Measurements from ENCODE around the gene ANGEL1. TPM values are rescaled to one million over a fixed set of nuclear protein-coding genes. Genes with fewer than 3 reads are reported as not detected.

The ANGEL1 gene
- total and polyA plus RNA-seq, 4 donors = 5.2 to 15.9 (median 9.6) TPM

DNA sequence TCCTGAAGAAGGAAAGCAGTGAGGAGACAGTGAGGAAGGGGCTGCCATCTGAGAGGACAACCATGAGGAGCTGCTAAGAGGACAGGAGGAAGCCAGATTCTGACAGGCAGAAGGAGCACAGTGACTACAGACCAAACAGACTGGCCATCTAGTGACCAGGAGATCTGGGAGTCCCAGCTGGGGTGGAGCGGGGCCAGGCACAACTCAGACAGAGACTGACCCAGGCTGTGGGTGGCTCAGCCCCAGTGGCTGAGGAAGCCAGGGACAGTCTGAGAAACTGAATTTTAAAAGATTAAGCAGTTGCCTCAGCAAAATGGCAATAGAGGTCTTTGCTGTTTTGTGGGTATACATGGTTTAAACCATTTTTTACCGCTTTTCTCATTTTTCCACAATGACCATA is 42.4 kb upstream of the ANGEL1 start:
- no peak overlapping the region for H3K27ac ChIP-seq (ENCODE audit: low read depth in 1 of 2, low read length in 2 of 2)
- no peaks in the 10 kb centered on the region for H3K4me1 ChIP-seq (ENCODE audit: control insufficient read depth in 4 of 4, insufficient read depth in 4 of 4, low read length in 3 of 4)
- no peak overlapping the region for H3K4me3 ChIP-seq (ENCODE audit: low read depth in 1 of 3, low read length in 3 of 3)
- no peak overlapping the region for H3K9ac ChIP-seq (ENCODE audit: low read depth in 1 of 2, low read length in 2 of 2)
- no peaks in the 10 kb centered on the region for H3K36me3 ChIP-seq (ENCODE audit: control insufficient read depth in 4 of 4, insufficient read depth in 3 of 4, low read depth in 1 of 4, low read length in 3 of 4)
- no peaks in the 10 kb centered on the region for H3K27me3 ChIP-seq (ENCODE audit: control insufficient read depth in 4 of 4, insufficient read depth in 4 of 4, low read length in 3 of 4)
- H3K9me3 ChIP-seq (ENCODE audit: control insufficient read depth in 4 of 4, low read length in 3 of 4) = no peaks in the 10 kb centered on the region
- WGBS = 96% methylated on average over 2 of the region's 2 CpGs
- no peak for DNase-seq (ENCODE audit: low spot score)
- TF ChIP-seq NR2F2 (IDR thresholded peaks at IDR 0.05) = no peak
- no peak for TF ChIP-seq FOXA1 (IDR thresholded peaks at IDR 0.05)
- TF ChIP-seq HNF4A (conservative IDR thresholded peaks at IDR 0.05) = no peak
- TF ChIP-seq EGR1 (IDR thresholded peaks at IDR 0.05; ENCODE audit: low read depth in 2 of 2) = no peak
- TF ChIP-seq, protein P1, sequence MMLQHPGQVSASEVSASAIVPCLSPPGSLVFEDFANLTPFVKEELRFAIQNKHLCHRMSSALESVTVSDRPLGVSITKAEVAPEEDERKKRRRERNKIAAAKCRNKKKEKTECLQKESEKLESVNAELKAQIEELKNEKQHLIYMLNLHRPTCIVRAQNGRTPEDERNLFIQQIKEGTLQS (IDR thresholded peaks at IDR 0.05) = no peak
- TF ChIP-seq, protein P2, sequence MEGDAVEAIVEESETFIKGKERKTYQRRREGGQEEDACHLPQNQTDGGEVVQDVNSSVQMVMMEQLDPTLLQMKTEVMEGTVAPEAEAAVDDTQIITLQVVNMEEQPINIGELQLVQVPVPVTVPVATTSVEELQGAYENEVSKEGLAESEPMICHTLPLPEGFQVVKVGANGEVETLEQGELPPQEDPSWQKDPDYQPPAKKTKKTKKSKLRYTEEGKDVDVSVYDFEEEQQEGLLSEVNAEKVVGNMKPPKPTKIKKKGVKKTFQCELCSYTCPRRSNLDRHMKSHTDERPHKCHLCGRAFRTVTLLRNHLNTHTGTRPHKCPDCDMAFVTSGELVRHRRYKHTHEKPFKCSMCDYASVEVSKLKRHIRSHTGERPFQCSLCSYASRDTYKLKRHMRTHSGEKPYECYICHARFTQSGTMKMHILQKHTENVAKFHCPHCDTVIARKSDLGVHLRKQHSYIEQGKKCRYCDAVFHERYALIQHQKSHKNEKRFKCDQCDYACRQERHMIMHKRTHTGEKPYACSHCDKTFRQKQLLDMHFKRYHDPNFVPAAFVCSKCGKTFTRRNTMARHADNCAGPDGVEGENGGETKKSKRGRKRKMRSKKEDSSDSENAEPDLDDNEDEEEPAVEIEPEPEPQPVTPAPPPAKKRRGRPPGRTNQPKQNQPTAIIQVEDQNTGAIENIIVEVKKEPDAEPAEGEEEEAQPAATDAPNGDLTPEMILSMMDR (IDR thresholded peaks at IDR 0.05; ENCODE audit: low read depth, low read length, missing input control) = no peak
- TF ChIP-seq, protein P3, sequence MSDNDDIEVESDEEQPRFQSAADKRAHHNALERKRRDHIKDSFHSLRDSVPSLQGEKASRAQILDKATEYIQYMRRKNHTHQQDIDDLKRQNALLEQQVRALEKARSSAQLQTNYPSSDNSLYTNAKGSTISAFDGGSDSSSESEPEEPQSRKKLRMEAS (IDR thresholded peaks at IDR 0.05) = no peak
- TF ChIP-seq GABPA (IDR thresholded peaks at IDR 0.05 in 1 of 2, conservative IDR thresholded peaks at IDR 0.05 in 1 of 2) = no peak
- TF ChIP-seq, protein P4, sequence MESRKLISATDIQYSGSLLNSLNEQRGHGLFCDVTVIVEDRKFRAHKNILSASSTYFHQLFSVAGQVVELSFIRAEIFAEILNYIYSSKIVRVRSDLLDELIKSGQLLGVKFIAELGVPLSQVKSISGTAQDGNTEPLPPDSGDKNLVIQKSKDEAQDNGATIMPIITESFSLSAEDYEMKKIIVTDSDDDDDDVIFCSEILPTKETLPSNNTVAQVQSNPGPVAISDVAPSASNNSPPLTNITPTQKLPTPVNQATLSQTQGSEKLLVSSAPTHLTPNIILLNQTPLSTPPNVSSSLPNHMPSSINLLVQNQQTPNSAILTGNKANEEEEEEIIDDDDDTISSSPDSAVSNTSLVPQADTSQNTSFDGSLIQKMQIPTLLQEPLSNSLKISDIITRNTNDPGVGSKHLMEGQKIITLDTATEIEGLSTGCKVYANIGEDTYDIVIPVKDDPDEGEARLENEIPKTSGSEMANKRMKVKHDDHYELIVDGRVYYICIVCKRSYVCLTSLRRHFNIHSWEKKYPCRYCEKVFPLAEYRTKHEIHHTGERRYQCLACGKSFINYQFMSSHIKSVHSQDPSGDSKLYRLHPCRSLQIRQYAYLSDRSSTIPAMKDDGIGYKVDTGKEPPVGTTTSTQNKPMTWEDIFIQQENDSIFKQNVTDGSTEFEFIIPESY (IDR thresholded peaks at IDR 0.05) = no peak
- TF ChIP-seq RXRA (IDR thresholded peaks at IDR 0.05) = no peak
- TF ChIP-seq TAF1 (conservative IDR thresholded peaks at IDR 0.05) = no peak
- TF ChIP-seq JUND (IDR thresholded peaks at IDR 0.05) = no peak

DNA sequence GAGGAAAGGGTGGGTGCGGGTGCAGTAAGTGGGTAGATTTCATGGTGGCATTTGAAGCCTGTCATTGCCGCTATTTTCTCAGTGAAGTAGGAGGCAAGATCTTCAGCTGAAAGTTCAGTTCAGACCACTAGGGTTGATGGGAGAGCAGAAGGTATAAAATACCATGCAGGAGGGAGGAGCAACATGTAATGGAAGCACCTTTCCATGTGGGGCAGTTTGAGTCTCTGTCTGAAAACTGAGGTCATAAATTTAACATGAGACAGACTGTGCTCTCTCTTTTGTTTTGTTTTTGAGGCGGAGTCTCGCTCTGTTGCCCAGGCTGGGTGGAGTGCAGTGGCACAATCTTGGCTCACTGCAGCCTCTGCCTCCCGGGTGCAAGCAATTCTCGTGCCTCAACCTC is 36.2 kb upstream of the ANGEL1 start:
- H3K4me1 ChIP-seq (ENCODE audit: control insufficient read depth in 4 of 4, insufficient read depth in 4 of 4, low read length in 3 of 4) = no peaks in the 10 kb centered on the region
- H3K4me3 ChIP-seq (ENCODE audit: low read depth in 1 of 3, low read length in 3 of 3) = no peak overlapping the region
- H3K27me3 ChIP-seq (ENCODE audit: control insufficient read depth in 4 of 4, insufficient read depth in 4 of 4, low read length in 3 of 4) = no peaks in the 10 kb centered on the region
- H3K9ac ChIP-seq (ENCODE audit: low read depth in 1 of 2, low read length in 2 of 2) = no peak overlapping the region
- no peak for DNase-seq (ENCODE audit: low spot score)
- no peaks in the 10 kb centered on the region for H3K9me3 ChIP-seq (ENCODE audit: control insufficient read depth in 4 of 4, low read length in 3 of 4)
- TF ChIP-seq EGR1 (IDR thresholded peaks at IDR 0.05; ENCODE audit: low read depth in 2 of 2) (no peak), RXRA (IDR thresholded peaks at IDR 0.05) (no peak)
- no peaks in the 10 kb centered on the region for H3K36me3 ChIP-seq (ENCODE audit: control insufficient read depth in 4 of 4, insufficient read depth in 3 of 4, low read depth in 1 of 4, low read length in 3 of 4)
- no peak overlapping the region for H3K27ac ChIP-seq (ENCODE audit: low read depth in 1 of 2, low read length in 2 of 2)
- whole genome bisulfite sequencing = 90% methylated on average over 6 of the region's 6 CpGs

DNA sequence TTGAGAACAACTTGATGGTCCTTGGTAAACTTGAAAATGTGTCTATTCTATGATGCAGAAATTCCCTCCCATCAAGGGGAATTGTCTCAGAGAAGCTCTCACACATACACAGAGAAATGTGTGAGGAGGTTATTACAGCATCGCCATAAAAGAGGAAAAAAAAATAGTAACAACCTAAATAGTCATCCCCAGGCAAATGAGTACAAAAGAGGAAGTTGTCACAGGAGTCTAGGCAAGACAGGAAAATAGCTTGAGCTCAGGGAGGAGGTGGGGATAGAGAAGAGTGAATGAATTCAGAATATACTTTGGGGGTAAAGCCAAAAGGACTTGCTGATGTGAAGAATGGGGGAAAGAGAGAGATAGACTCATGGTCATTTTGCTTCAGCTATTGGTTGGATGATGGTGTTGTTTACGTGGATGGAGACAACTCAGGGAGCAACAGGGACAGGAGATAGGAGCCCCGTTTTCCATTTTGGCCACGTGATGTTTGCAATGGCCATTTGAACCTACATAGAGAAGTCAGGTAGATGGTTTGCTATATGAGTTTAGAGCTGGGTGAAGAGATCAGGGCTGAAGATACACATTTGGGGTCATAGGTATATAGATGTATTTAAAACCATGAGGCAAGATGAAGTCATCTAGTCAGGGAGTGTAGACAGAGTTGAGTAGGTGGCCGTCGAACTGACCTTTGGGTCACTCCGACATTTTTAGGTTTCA is 33.8 kb upstream of the ANGEL1 start:
- no peaks in the 10 kb centered on the region for H3K36me3 ChIP-seq (ENCODE audit: control insufficient read depth in 4 of 4, insufficient read depth in 3 of 4, low read depth in 1 of 4, low read length in 3 of 4)

More for the DNA sequence above, 33.8 kb upstream of the ANGEL1 start:
- Histone ChIP-seq H3K27ac (ENCODE audit: low read depth in 1 of 2, low read length in 2 of 2) (no peak overlapping the region), H3K9me3 (ENCODE audit: control insufficient read depth in 4 of 4, low read length in 3 of 4) (no peaks in the 10 kb centered on the region), H3K9ac (ENCODE audit: low read depth in 1 of 2, low read length in 2 of 2) (no peak overlapping the region), H3K27me3 (ENCODE audit: control insufficient read depth in 4 of 4, insufficient read depth in 4 of 4, low read length in 3 of 4) (no peaks in the 10 kb centered on the region), H3K4me1 (ENCODE audit: control insufficient read depth in 4 of 4, insufficient read depth in 4 of 4, low read length in 3 of 4) (no peaks in the 10 kb centered on the region), H3K4me3 (ENCODE audit: low read depth in 1 of 3, low read length in 3 of 3) (no peak overlapping the region)
- TF ChIP-seq, protein P1 (IDR thresholded peaks at IDR 0.05) = no peak
- no peak for TF ChIP-seq RXRA (IDR thresholded peaks at IDR 0.05)
- TF ChIP-seq FOXA1 (IDR thresholded peaks at IDR 0.05) = no peak
- TF ChIP-seq RAD21 (IDR thresholded peaks at IDR 0.05) = no peak
- TF ChIP-seq, protein P5, sequence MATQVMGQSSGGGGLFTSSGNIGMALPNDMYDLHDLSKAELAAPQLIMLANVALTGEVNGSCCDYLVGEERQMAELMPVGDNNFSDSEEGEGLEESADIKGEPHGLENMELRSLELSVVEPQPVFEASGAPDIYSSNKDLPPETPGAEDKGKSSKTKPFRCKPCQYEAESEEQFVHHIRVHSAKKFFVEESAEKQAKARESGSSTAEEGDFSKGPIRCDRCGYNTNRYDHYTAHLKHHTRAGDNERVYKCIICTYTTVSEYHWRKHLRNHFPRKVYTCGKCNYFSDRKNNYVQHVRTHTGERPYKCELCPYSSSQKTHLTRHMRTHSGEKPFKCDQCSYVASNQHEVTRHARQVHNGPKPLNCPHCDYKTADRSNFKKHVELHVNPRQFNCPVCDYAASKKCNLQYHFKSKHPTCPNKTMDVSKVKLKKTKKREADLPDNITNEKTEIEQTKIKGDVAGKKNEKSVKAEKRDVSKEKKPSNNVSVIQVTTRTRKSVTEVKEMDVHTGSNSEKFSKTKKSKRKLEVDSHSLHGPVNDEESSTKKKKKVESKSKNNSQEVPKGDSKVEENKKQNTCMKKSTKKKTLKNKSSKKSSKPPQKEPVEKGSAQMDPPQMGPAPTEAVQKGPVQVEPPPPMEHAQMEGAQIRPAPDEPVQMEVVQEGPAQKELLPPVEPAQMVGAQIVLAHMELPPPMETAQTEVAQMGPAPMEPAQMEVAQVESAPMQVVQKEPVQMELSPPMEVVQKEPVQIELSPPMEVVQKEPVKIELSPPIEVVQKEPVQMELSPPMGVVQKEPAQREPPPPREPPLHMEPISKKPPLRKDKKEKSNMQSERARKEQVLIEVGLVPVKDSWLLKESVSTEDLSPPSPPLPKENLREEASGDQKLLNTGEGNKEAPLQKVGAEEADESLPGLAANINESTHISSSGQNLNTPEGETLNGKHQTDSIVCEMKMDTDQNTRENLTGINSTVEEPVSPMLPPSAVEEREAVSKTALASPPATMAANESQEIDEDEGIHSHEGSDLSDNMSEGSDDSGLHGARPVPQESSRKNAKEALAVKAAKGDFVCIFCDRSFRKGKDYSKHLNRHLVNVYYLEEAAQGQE (IDR thresholded peaks at IDR 0.05) = no peak
- DNase-seq (ENCODE audit: low spot score) = no peak
- WGBS = 83% methylated on average over 7 of the region's 7 CpGs

All from liver (tissue), 9 donors.